HG02642 (cell line): Measurements from ENCODE around the gene STXBP5.

Experiments used
- ATAC-seq: cut with Tn5 transposase; IDR thresholded peaks from one replicate; pipeline ENCODE4 v1.9.1; 2021; ENCODE audit warnings: mild to moderate bottlenecking; ENCODE audit not compliant: unreplicated experiment, poor library complexity

The STXBP5 gene

GRCh38 chr6:147177286-147177685 is 26.9 kb upstream of the STXBP5 start:
- ATAC-seq = no peak

GRCh38 chr6:147178355-147178754 is 25.9 kb upstream of the STXBP5 start:
- no peak for ATAC-seq

- no peak for ATAC-seq
Observed at GRCh38 chr6:147179809-147180208, 24.4 kb upstream of the STXBP5 start.

- no peak for ATAC-seq
Observed at GRCh38 chr6:147180926-147181325, 23.3 kb upstream of the STXBP5 start.

GRCh38 chr6:147184379-147184778 is 19.8 kb upstream of the STXBP5 start:
- ATAC-seq = no peak

GRCh38 chr6:147185216-147185615 is 19.0 kb upstream of the STXBP5 start:
- ATAC-seq = no peak

- no peak for ATAC-seq
Observed at GRCh38 chr6:147190556-147190955, 13.7 kb upstream of the STXBP5 start.

- no peak for ATAC-seq
Observed at GRCh38 chr6:147192278-147192911, 11.8 kb upstream of the STXBP5 start.

GRCh38 chr6:147194652-147195411 is 9.4 kb upstream of the STXBP5 start:
- no peak for ATAC-seq

GRCh38 chr6:147195510-147195909 is 8.7 kb upstream of the STXBP5 start:
- no peak for ATAC-seq

- ATAC-seq = no peak
Observed at GRCh38 chr6:147195987-147196386, 8.2 kb upstream of the STXBP5 start.

- no peak for ATAC-seq
Observed at GRCh38 chr6:147200711-147201110, 3.5 kb upstream of the STXBP5 start.

- no peak for ATAC-seq
Observed at GRCh38 chr6:147201885-147202515, 2.2 kb upstream of the STXBP5 start.

- peak; percentile 79 for ATAC-seq
Observed at GRCh38 chr6:147202516-147203310, 1.5 kb upstream of the STXBP5 start.

GRCh38 chr6:147203311-147204059 is 732 bp upstream of the STXBP5 start:
- ATAC-seq = peak; percentile 66

GRCh38 chr6:147204843-147205311 is 660 bp downstream of the STXBP5 start:
- ATAC-seq = no peak

- no peak for ATAC-seq
Observed at GRCh38 chr6:147205690-147206600, 1.7 kb downstream of the STXBP5 start.

- ATAC-seq = no peak
Observed at GRCh38 chr6:147207351-147207750, 3.1 kb downstream of the STXBP5 start.
